ENCODE measurements around the gene VWA8. TPM values are rescaled to one million over a fixed set of nuclear protein-coding genes. Genes with fewer than 3 reads are reported as not detected.
"Not testable (repeated sequence)": the region's sequence is repeated elsewhere in the genome, so short reads cannot be mapped to it uniquely, and the experiment has no call there.

VWA8 gene
- total RNA-seq, 4 donors from 2014 or later, result 27.7 to 47.7 (median 39.5) TPM

GRCh38 chr13:41897126-41897525, 63.8 kb downstream of the VWA8 start:
- TF ChIP-seq POLR2A (IDR thresholded peaks at IDR 0.05), result no peak
- no peak for TF ChIP-seq CTCF (IDR thresholded peaks at IDR 0.05)
- Histone ChIP-seq H3K4me3 (no peak overlapping the region), H3K36me3 (no peaks in the 10 kb centered on the region), H3K27ac (no peak overlapping the region), H3K4me1 (no peaks in the 10 kb centered on the region), H3K9me3 (no peaks in the 10 kb centered on the region), H3K27me3 (no peaks in the 10 kb centered on the region)
- no peak for DNase-seq

- Histone ChIP-seq H3K27me3 (no peaks in the 10 kb centered on the region), H3K4me1 (no peaks in the 10 kb centered on the region), H3K4me3 (no peak overlapping the region), H3K9me3 (no peaks in the 10 kb centered on the region), H3K27ac (no peak overlapping the region), H3K36me3 (no peaks in the 10 kb centered on the region)
- no peak for TF ChIP-seq POLR2A (IDR thresholded peaks at IDR 0.05)
- TF ChIP-seq CTCF (IDR thresholded peaks at IDR 0.05), result no peak
- no peak for DNase-seq
Measured at GRCh38 chr13:41895478-41895877, 65.4 kb downstream of the VWA8 start.

GRCh38 chr13:41891119-41891518, 69.8 kb downstream of the VWA8 start:
- Histone ChIP-seq H3K27ac (no peak overlapping the region), H3K4me3 (no peak overlapping the region), H3K4me1 (no peaks in the 10 kb centered on the region), H3K36me3 (no peaks in the 10 kb centered on the region), H3K9me3 (no peaks in the 10 kb centered on the region), H3K27me3 (no peaks in the 10 kb centered on the region)
- no peak for DNase-seq
- no peak for TF ChIP-seq POLR2A (IDR thresholded peaks at IDR 0.05)
- no peak for TF ChIP-seq CTCF (IDR thresholded peaks at IDR 0.05)

- peaks cover 0 to 36% (median 0%) of the 10 kb centered on the region in 3 donors for H3K36me3 ChIP-seq
- DNase-seq, result no peak
Measured at GRCh38 chr13:41883147-41883546, 77.8 kb downstream of the VWA8 start.

GRCh38 chr13:41881890-41882289, 79.0 kb downstream of the VWA8 start:
- not testable (repeated sequence) for H3K4me3 ChIP-seq, H3K27me3 ChIP-seq, DNase-seq, H3K4me1 ChIP-seq, H3K27ac ChIP-seq, H3K9me3 ChIP-seq
- H3K36me3 ChIP-seq, result peaks cover 0 to 36% (median 0%) of the 10 kb centered on the region in 3 donors

More at GRCh38 chr13:41883147-41883546, 77.8 kb downstream of the VWA8 start:
- no peaks in the 10 kb centered on the region for H3K4me1 ChIP-seq
- no peak overlapping the region for H3K4me3 ChIP-seq
- H3K9me3 ChIP-seq, result no peaks in the 10 kb centered on the region
- TF ChIP-seq CTCF (IDR thresholded peaks at IDR 0.05) (no peak), POLR2A (IDR thresholded peaks at IDR 0.05) (no peak)
- no peaks in the 10 kb centered on the region for H3K27me3 ChIP-seq
- H3K27ac ChIP-seq, result no peak overlapping the region

- TF ChIP-seq POLR2A (IDR thresholded peaks at IDR 0.05), result no peak
- no peak for TF ChIP-seq CTCF (IDR thresholded peaks at IDR 0.05)
- H3K4me3 ChIP-seq, result no peak overlapping the region
Measured at GRCh38 chr13:41880966-41881365, 79.9 kb downstream of the VWA8 start.

More at GRCh38 chr13:41880966-41881365, 79.9 kb downstream of the VWA8 start:
- Histone ChIP-seq H3K4me1 (no peaks in the 10 kb centered on the region), H3K27me3 (no peaks in the 10 kb centered on the region), H3K27ac (no peak overlapping the region), H3K9me3 (no peaks in the 10 kb centered on the region), H3K36me3 (peaks cover 0 to 36% (median 0%) of the 10 kb centered on the region in 3 donors)
- DNase-seq, result no peak
